ENCODE results near the gene NUP210L.

The NUP210L gene

GRCh38 chr1:153946622-153947241, 208.1 kb downstream of the NUP210L start, which contains the start of gene DENND4B:
Gene DENND4B (minus strand): TSS chr1:153946718. CDS start chr1:153944374, 2,344 bp downstream.
- peak; percentile 87 for DNase-seq (ENCODE audit: low read depth, low spot score)
- H3K36me3 ChIP-seq (ENCODE audit: insufficient read depth, insufficient read length, low read length) = peaks cover 81% of the 10 kb centered on the region

GRCh38 chr1:153945795-153946621, 208.9 kb downstream of the NUP210L start:
- H3K9ac ChIP-seq (ENCODE audit: insufficient read length, low read depth) = peak overlapping the region; percentile 97
- H3K9me3 ChIP-seq (ENCODE audit: insufficient read depth, low read length) = no peaks in the 10 kb centered on the region
- peaks cover 20% of the 10 kb centered on the region for H3K4me1 ChIP-seq (ENCODE audit: insufficient read depth, insufficient read length)
- DNase-seq (ENCODE audit: low read depth, low spot score) = no peak
- TF ChIP-seq ZNF274 (IDR thresholded peaks at IDR 0.05; ENCODE audit: low read depth, low read length) (no peak), SUZ12 (IDR thresholded peaks at IDR 0.05; ENCODE audit: extremely low read depth, insufficient read depth, insufficient read length) (no peak), YY1 (IDR thresholded peaks at IDR 0.05; ENCODE audit: insufficient read depth, insufficient read length) (no peak)
- H3K4me3 ChIP-seq (ENCODE audit: insufficient read length, low read depth) = peak overlapping the region; percentile 92
- H3K36me3 ChIP-seq (ENCODE audit: insufficient read depth, insufficient read length, low read length) = peaks cover 81% of the 10 kb centered on the region
- H3K27me3 ChIP-seq (ENCODE audit: insufficient read depth, insufficient read length) = no peaks in the 10 kb centered on the region

More at GRCh38 chr1:153946622-153947241, 208.1 kb downstream of the NUP210L start, which contains the start of gene DENND4B:
- H3K4me3 ChIP-seq (ENCODE audit: insufficient read length, low read depth) = peak within 1 kb of the TSS; percentile 92
- H3K4me1 ChIP-seq (ENCODE audit: insufficient read depth, insufficient read length) = peaks cover 20% of the 10 kb centered on the region
- TF ChIP-seq SUZ12 (IDR thresholded peaks at IDR 0.05; ENCODE audit: extremely low read depth, insufficient read depth, insufficient read length) = no peak
- no peak for TF ChIP-seq YY1 (IDR thresholded peaks at IDR 0.05; ENCODE audit: insufficient read depth, insufficient read length)
- H3K9me3 ChIP-seq (ENCODE audit: insufficient read depth, low read length) = no peaks in the 10 kb centered on the region
- no peaks in the 10 kb centered on the region for H3K27me3 ChIP-seq (ENCODE audit: insufficient read depth, insufficient read length)
- peak within 1 kb of the TSS; percentile 97 for H3K9ac ChIP-seq (ENCODE audit: insufficient read length, low read depth)

GRCh38 chr1:153945131-153945794, 209.6 kb downstream of the NUP210L start:
- H3K4me3 ChIP-seq (ENCODE audit: insufficient read length, low read depth) = peak overlapping the region; percentile 92
- no peak for TF ChIP-seq YY1 (IDR thresholded peaks at IDR 0.05; ENCODE audit: insufficient read depth, insufficient read length)
- no peak for TF ChIP-seq ZNF274 (IDR thresholded peaks at IDR 0.05; ENCODE audit: low read depth, low read length)
- TF ChIP-seq SUZ12 (IDR thresholded peaks at IDR 0.05; ENCODE audit: extremely low read depth, insufficient read depth, insufficient read length) = no peak
- no peak for DNase-seq (ENCODE audit: low read depth, low spot score)
- peaks cover 81% of the 10 kb centered on the region for H3K36me3 ChIP-seq (ENCODE audit: insufficient read depth, insufficient read length, low read length)
- no peaks in the 10 kb centered on the region for H3K27me3 ChIP-seq (ENCODE audit: insufficient read depth, insufficient read length)
- H3K4me1 ChIP-seq (ENCODE audit: insufficient read depth, insufficient read length) = peaks cover 20% of the 10 kb centered on the region
- H3K9me3 ChIP-seq (ENCODE audit: insufficient read depth, low read length) = no peaks in the 10 kb centered on the region
- H3K9ac ChIP-seq (ENCODE audit: insufficient read length, low read depth) = peak overlapping the region; percentile 97

GRCh38 chr1:153944827-153945117, 210.1 kb downstream of the NUP210L start:
- peaks cover 20% of the 10 kb centered on the region for H3K4me1 ChIP-seq (ENCODE audit: insufficient read depth, insufficient read length)
- peak overlapping the region; percentile 97 for H3K9ac ChIP-seq (ENCODE audit: insufficient read length, low read depth)
- no peaks in the 10 kb centered on the region for H3K9me3 ChIP-seq (ENCODE audit: insufficient read depth, low read length)
- DNase-seq (ENCODE audit: low read depth, low spot score) = no peak
- peaks cover 81% of the 10 kb centered on the region for H3K36me3 ChIP-seq (ENCODE audit: insufficient read depth, insufficient read length, low read length)
- no peaks in the 10 kb centered on the region for H3K27me3 ChIP-seq (ENCODE audit: insufficient read depth, insufficient read length)
- peak overlapping the region; percentile 92 for H3K4me3 ChIP-seq (ENCODE audit: insufficient read length, low read depth)
- TF ChIP-seq SUZ12 (IDR thresholded peaks at IDR 0.05; ENCODE audit: extremely low read depth, insufficient read depth, insufficient read length) (no peak), ZNF274 (IDR thresholded peaks at IDR 0.05; ENCODE audit: low read depth, low read length) (no peak), YY1 (IDR thresholded peaks at IDR 0.05; ENCODE audit: insufficient read depth, insufficient read length) (no peak)

GRCh38 chr1:153944005-153944826, 210.7 kb downstream of the NUP210L start:
- Histone ChIP-seq H3K27me3 (ENCODE audit: insufficient read depth, insufficient read length) (no peaks in the 10 kb centered on the region), H3K4me1 (ENCODE audit: insufficient read depth, insufficient read length) (peaks cover 20% of the 10 kb centered on the region), H3K9me3 (ENCODE audit: insufficient read depth, low read length) (no peaks in the 10 kb centered on the region), H3K36me3 (ENCODE audit: insufficient read depth, insufficient read length, low read length) (peaks cover 82% of the 10 kb centered on the region), H3K9ac (ENCODE audit: insufficient read length, low read depth) (no peak overlapping the region), H3K4me3 (ENCODE audit: insufficient read length, low read depth) (no peak overlapping the region)
- no peak for DNase-seq (ENCODE audit: low read depth, low spot score)
- TF ChIP-seq SUZ12 (IDR thresholded peaks at IDR 0.05; ENCODE audit: extremely low read depth, insufficient read depth, insufficient read length) = no peak
- no peak for TF ChIP-seq ZNF274 (IDR thresholded peaks at IDR 0.05; ENCODE audit: low read depth, low read length)
- TF ChIP-seq YY1 (IDR thresholded peaks at IDR 0.05; ENCODE audit: insufficient read depth, insufficient read length) = no peak

GRCh38 chr1:153942766-153943549, 211.9 kb downstream of the NUP210L start:
- H3K4me3 ChIP-seq (ENCODE audit: insufficient read length, low read depth) = no peak overlapping the region
- DNase-seq (ENCODE audit: low read depth, low spot score) = no peak

More at GRCh38 chr1:153942766-153943549, 211.9 kb downstream of the NUP210L start:
- Histone ChIP-seq H3K27me3 (ENCODE audit: insufficient read depth, insufficient read length) (no peaks in the 10 kb centered on the region), H3K9me3 (ENCODE audit: insufficient read depth, low read length) (no peaks in the 10 kb centered on the region), H3K9ac (ENCODE audit: insufficient read length, low read depth) (no peak overlapping the region), H3K36me3 (ENCODE audit: insufficient read depth, insufficient read length, low read length) (peaks cover 77% of the 10 kb centered on the region), H3K4me1 (ENCODE audit: insufficient read depth, insufficient read length) (peaks cover 17% of the 10 kb centered on the region)
- no peak for TF ChIP-seq ZNF274 (IDR thresholded peaks at IDR 0.05; ENCODE audit: low read depth, low read length)
- no peak for TF ChIP-seq SUZ12 (IDR thresholded peaks at IDR 0.05; ENCODE audit: extremely low read depth, insufficient read depth, insufficient read length)
- TF ChIP-seq YY1 (IDR thresholded peaks at IDR 0.05; ENCODE audit: insufficient read depth, insufficient read length) = no peak

Measured in NT2/D1 (cell line).